IMR-90 (cell line): Measurements from ENCODE around the gene SLC44A1. TPM values are rescaled to one million over a fixed set of nuclear protein-coding genes. Genes with fewer than 3 reads are reported as not detected.

Experiments
- ATAC-seq: fragments of 200-7000 bp; cut with Tn5 transposase; 2 replicates; pipeline ENCODE4 v1.9.1; 2020; ENCODE audit warnings: low read depth, mild to moderate bottlenecking, moderate library complexity
- BruUV-seq: library from RNA; stranded (reverse); fragments of 400-500 nt; replicated peaks from 2 replicates; lab custom pipeline; 2021; lab: Mats Ljungman, UMichigan
- CTCF ChIA-PET: fragments of 300-600 bp; formaldehyde crosslinking; extraction: SDS; loops from one replicate; lab custom pipeline; 2021; ENCODE audit warnings: antibody characterized with exemption; lab: Yijun Ruan, JAX
- POLR2A ChIA-PET: fragments of 300-600 bp; sonication (Branson Sonifier 250); formaldehyde crosslinking; loops from one replicate; lab custom pipeline; 2022; ENCODE audit warnings: antibody characterized with exemption; ENCODE audit not compliant: unreplicated experiment; lab: Charles Lee
- DNase-seq: peaks from one replicate; pipeline ENCODE4 v3.0.0; 2013
- H2AFZ ChIP-seq: replicated peaks from 2 replicates; pipeline ENCODE3; 2013; ENCODE audit warnings: low read length, mild to moderate bottlenecking; ENCODE audit not compliant: poor library complexity
- H2AK5ac ChIP-seq: 2 replicates; pipeline ENCODE4 v1.6.1; 2013; ENCODE audit warnings: low read depth, low read length, inconsistent platforms
- H2AK9ac ChIP-seq: replicated peaks from 2 replicates; pipeline ENCODE3; 2013; ENCODE audit warnings: mild to moderate bottlenecking, low read depth, low read length, moderate library complexity; ENCODE audit not compliant: poor library complexity
- H2BK120ac ChIP-seq: 2 replicates; pipeline ENCODE4 v1.6.1; 2013; ENCODE audit warnings: low read depth, low read length, inconsistent platforms
- H2BK15ac ChIP-seq: 3 replicates; pipeline ENCODE4 v1.6.1; 2013; ENCODE audit warnings: low read depth, low read length, inconsistent platforms
- H2BK20ac ChIP-seq: 2 replicates; pipeline ENCODE4 v1.6.1; 2013; ENCODE audit warnings: low read depth, mild to moderate bottlenecking, inconsistent platforms, low read length, moderate library complexity
- H2BK5ac ChIP-seq: 2 replicates; pipeline ENCODE4 v1.6.1; 2013; ENCODE audit warnings: mild to moderate bottlenecking, low read depth, low read length, inconsistent platforms; ENCODE audit not compliant: poor library complexity, severe bottlenecking
- H3K14ac ChIP-seq: replicated peaks from 2 replicates; pipeline ENCODE4 v1.6.1; 2013; ENCODE audit warnings: low read depth, low read length, inconsistent platforms
- H3K18ac ChIP-seq: 2 replicates; pipeline ENCODE4 v1.6.1; 2013; ENCODE audit warnings: low read depth, low read length, control low read depth
- H3K23ac ChIP-seq: 2 replicates; pipeline ENCODE4 v1.6.1; 2013; ENCODE audit warnings: low read depth, low read length, inconsistent platforms
- H3K27ac ChIP-seq: 2 replicates; pipeline ENCODE4 v1.5.1; 2013; ENCODE audit warnings: mild to moderate bottlenecking, control low read depth, low read length; ENCODE audit not compliant: insufficient read depth
- H3K27me3 ChIP-seq: 2 replicates; pipeline ENCODE4 v1.6.1; 2013; ENCODE audit warnings: low read length; ENCODE audit not compliant: control insufficient read depth, insufficient read depth
- H3K36me3 ChIP-seq: 2 replicates; pipeline ENCODE4 v1.6.1; 2013; ENCODE audit warnings: low read length, mixed read lengths; ENCODE audit not compliant: control insufficient read depth, insufficient read depth
- H3K4ac ChIP-seq: 2 replicates; pipeline ENCODE4 v1.6.1; 2013; ENCODE audit warnings: low read depth, low read length, inconsistent platforms
- H3K4me1 ChIP-seq: 2 replicates; pipeline ENCODE4 v1.6.1; 2013; ENCODE audit warnings: low read length, mixed read lengths; ENCODE audit not compliant: control insufficient read depth, insufficient read depth
- H3K4me2 ChIP-seq: 2 replicates; pipeline ENCODE4 v1.6.1; 2013; ENCODE audit warnings: low read depth, mild to moderate bottlenecking, control low read depth, low read length, moderate library complexity
- H3K4me3 ChIP-seq: 2 replicates; pipeline ENCODE4 v1.5.1; 2013; ENCODE audit warnings: low read depth, mild to moderate bottlenecking, control low read depth, low read length, moderate library complexity; ENCODE audit not compliant: insufficient read depth
- H3K56ac ChIP-seq: 2 replicates; pipeline ENCODE4 v1.6.1; 2013; ENCODE audit warnings: low read length, inconsistent platforms; ENCODE audit not compliant: insufficient read depth; ENCODE audit errors: extremely low read depth
- H3K79me1 ChIP-seq, 2 experiments: 2 replicates each; pipeline ENCODE4 v1.6.1; 2013; ENCODE audit warnings: low read length in 2 of 2, inconsistent platforms in 1 of 2, low read depth in 1 of 2
- H3K9ac ChIP-seq: 2 replicates; pipeline ENCODE4 v1.6.1; 2013; ENCODE audit warnings: low read depth, low read length, control low read depth
- H3K9me1 ChIP-seq: 2 replicates; pipeline ENCODE4 v1.6.1; 2013; ENCODE audit warnings: low read length, inconsistent platforms; ENCODE audit not compliant: insufficient read depth
- H3K9me3 ChIP-seq: 2 replicates; pipeline ENCODE4 v1.6.1; 2013; ENCODE audit warnings: low read length; ENCODE audit not compliant: control insufficient read depth, insufficient read depth
- H4K20me1 ChIP-seq: 2 replicates; pipeline ENCODE4 v1.6.1; 2013; ENCODE audit warnings: low read length, inconsistent platforms; ENCODE audit not compliant: insufficient read depth
- H4K5ac ChIP-seq: 2 replicates; pipeline ENCODE4 v1.6.1; 2013; ENCODE audit warnings: mild to moderate bottlenecking, low read depth, low read length, control low read depth
- H4K8ac ChIP-seq, 2 experiments: 2 replicates each; pipeline ENCODE4 v1.6.1; 2013; ENCODE audit warnings: low read depth in 2 of 2, low read length in 2 of 2, control low read depth in 1 of 2, inconsistent platforms in 1 of 2
- H4K91ac ChIP-seq: 2 replicates; pipeline ENCODE4 v1.6.1; 2013; ENCODE audit warnings: low read depth, low read length, inconsistent platforms; ENCODE audit not compliant: insufficient read depth
- BHLHE40 ChIP-seq: fragments of 150-350 bp; IDR thresholded peaks from 2 replicates; pipeline ENCODE4 v1.6.1; 2016; ENCODE audit warnings: mild to moderate bottlenecking, low read depth, low read length
- CEBPB ChIP-seq: IDR thresholded peaks from 2 replicates; pipeline ENCODE4 v1.6.1; 2012; ENCODE audit warnings: low read depth, low read length, improper control_type of control experiment
- FOS ChIP-seq: fragments of 150-350 bp; IDR thresholded peaks from 2 replicates; pipeline ENCODE4 v1.6.1; 2016; ENCODE audit warnings: low read depth, low read length
- MAFK ChIP-seq: IDR thresholded peaks from 2 replicates; pipeline ENCODE4 v1.6.1; 2012; ENCODE audit warnings: low read depth, low read length, improper control_type of control experiment
- MAZ ChIP-seq: IDR thresholded peaks from 2 replicates; pipeline ENCODE4 v1.6.1; 2012; ENCODE audit warnings: low read depth, mild to moderate bottlenecking, low read length, improper control_type of control experiment, moderate library complexity, borderline replicate concordance
- MXI1 ChIP-seq: IDR thresholded peaks from 2 replicates; pipeline ENCODE4 v1.6.1; 2012; ENCODE audit warnings: low read depth, mild to moderate bottlenecking, low read length, moderate library complexity, borderline replicate concordance
- NFE2L2 ChIP-seq: fragments of 150-350 bp; IDR thresholded peaks from 2 replicates; pipeline ENCODE4 v1.6.1; 2016; ENCODE audit warnings: low read depth, mild to moderate bottlenecking, low read length
- POLR2A ChIP-seq: IDR thresholded peaks from 2 replicates; pipeline ENCODE4 v1.6.1; 2012; ENCODE audit warnings: mild to moderate bottlenecking, low read depth, low read length
- RAD21 ChIP-seq: IDR thresholded peaks from 2 replicates; pipeline ENCODE4 v1.6.1; 2012; ENCODE audit warnings: low read length, improper control_type of control experiment
- RFX5 ChIP-seq: IDR thresholded peaks from 2 replicates; pipeline ENCODE4 v1.8.0; 2012; ENCODE audit warnings: low read depth, mild to moderate bottlenecking, low read length, moderate library complexity
- SMC3 ChIP-seq: fragments of 150-350 bp; IDR thresholded peaks from 2 replicates; pipeline ENCODE4 v1.6.1; 2016; ENCODE audit warnings: low read depth, mild to moderate bottlenecking, antibody characterized with exemption, low read length, moderate library complexity
- WGBS, 2 experiments: methylation state at CpG; one replicate each; pipeline versions ENCODE4 v1.1.5 to v1.1.7; 2013; ENCODE audit warnings: missing lambda C conversion rate in 2 of 2; ENCODE audit not compliant: insufficient read length in 1 of 2; ENCODE audit errors: extremely low coverage in 2 of 2; 5-methylcytosine and 5-hydroxymethylcytosine counted together
- dilution Hi-C: fragments of 300-500 bp; cut with HindIII; formaldehyde crosslinking; loops from one replicate; pipeline ENCODE4 v1.14.3; 2018; ENCODE audit warnings: low sequenced_read_pairs; ENCODE audit not compliant: unreplicated experiment
- in situ Hi-C: fragments of 300-500 bp; cut with MboI; formaldehyde crosslinking; loops from 3 replicates; pipeline ENCODE4 v1.14.3; 2019; ENCODE audit warnings: low sequenced_read_pairs, inconsistent platforms, mixed read lengths
- intact Hi-C: fragments of 100-400 bp; cut with micrococcal nuclease; formaldehyde crosslinking; loops from 2 replicates; pipeline ENCODE4 v1.10.0; 2022
- polyA plus RNA-seq, 3 experiments: library from polyadenylated mRNA; depleted of rRNA; stranded (reverse); fragments of >200 nt; gene quantifications; 2 replicates each; pipeline ENCODE4 v1.2.3, GENCODE V29; 2012; ENCODE audit warnings: low replicate concordance in 1 of 3
- total RNA-seq: library from RNA; depleted of rRNA; stranded (reverse); fragments of >200 nt; gene quantifications from 2 replicates; pipeline ENCODE4 v1.2.3, GENCODE V29; 2012
- TF ChIP-seq, protein P1 (sequence below): fragments of 150-350 bp; IDR thresholded peaks from 2 replicates; pipeline ENCODE4 v1.6.1; 2017; ENCODE audit warnings: mild to moderate bottlenecking, antibody characterized with exemption, low read length, low read depth
- TF ChIP-seq, protein P2 (sequence below): fragments of 150-350 bp; IDR thresholded peaks from 2 replicates; pipeline ENCODE4 v1.6.1; 2016; ENCODE audit warnings: low read depth, mild to moderate bottlenecking, low read length, moderate library complexity, borderline replicate concordance
- TF ChIP-seq, protein P3 (sequence below): conservative IDR thresholded peaks from 2 replicates; pipeline ENCODE4 v1.5.1; 2012; ENCODE audit warnings: mild to moderate bottlenecking, low read depth, low read length, improper control_type of control experiment

The SLC44A1 gene
- total and polyA plus RNA-seq, 2 of the 4 experiments (the other 2 are of a cell fraction): 5.2 to 21.7 TPM

GRCh38 chr9:105262497-105262896 is 18.0 kb downstream of the SLC44A1 start (continued):
- no peak for TF ChIP-seq SMC3
- TF ChIP-seq, protein P1, sequence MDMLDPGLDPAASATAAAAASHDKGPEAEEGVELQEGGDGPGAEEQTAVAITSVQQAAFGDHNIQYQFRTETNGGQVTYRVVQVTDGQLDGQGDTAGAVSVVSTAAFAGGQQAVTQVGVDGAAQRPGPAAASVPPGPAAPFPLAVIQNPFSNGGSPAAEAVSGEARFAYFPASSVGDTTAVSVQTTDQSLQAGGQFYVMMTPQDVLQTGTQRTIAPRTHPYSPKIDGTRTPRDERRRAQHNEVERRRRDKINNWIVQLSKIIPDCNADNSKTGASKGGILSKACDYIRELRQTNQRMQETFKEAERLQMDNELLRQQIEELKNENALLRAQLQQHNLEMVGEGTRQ: no peak
- no peak for TF ChIP-seq MAFK

DNA sequence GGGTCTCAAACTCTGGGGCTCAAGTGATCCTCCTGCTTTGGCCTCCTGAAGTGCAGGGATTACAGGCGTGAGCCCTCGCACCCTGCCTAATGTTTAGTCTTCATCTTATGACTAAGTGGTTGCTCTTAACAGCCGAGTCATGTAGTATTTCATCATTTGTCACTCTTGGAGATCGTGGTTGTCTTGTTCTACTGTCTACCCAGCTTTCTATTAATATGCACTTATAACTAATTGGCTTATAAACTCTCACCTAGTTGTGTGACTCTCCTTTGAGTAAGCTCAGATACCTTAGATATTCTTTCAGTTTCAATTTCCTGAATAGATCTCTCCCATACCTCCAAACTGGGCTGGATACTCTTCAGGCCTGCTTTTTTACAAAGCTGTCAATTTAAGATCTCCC is 19.9 kb downstream of the SLC44A1 start:
- H2BK15ac ChIP-seq: no peak overlapping the region
- ChIA-PET CTCF (no interaction called here), POLR2A (no interaction called here)
- H4K5ac ChIP-seq: no peak overlapping the region
- H3K9me1 ChIP-seq: no peaks in the 10 kb centered on the region
- H2AK5ac ChIP-seq: no peak overlapping the region
- no peak overlapping the region for H3K4me3 ChIP-seq
- H3K27ac ChIP-seq: no peak overlapping the region
- no peaks in the 10 kb centered on the region for H3K36me3 ChIP-seq
- H2BK120ac ChIP-seq: no peak overlapping the region
- no CpG with 5 or more reads among the region's 4 CpGs for WGBS, 2 experiments
- peaks cover 1% of the 10 kb centered on the region; the same call in 1 of the 2 replicates for H3K4me1 ChIP-seq
- H2BK20ac ChIP-seq: no peak overlapping the region
- DNase-seq (no peak), ATAC-seq (no peak; the same call in 1 of the 2 replicates)
- H3K27me3 ChIP-seq: no peaks in the 10 kb centered on the region
- H2AK9ac ChIP-seq: no peak overlapping the region
- H4K20me1 ChIP-seq: no peaks in the 10 kb centered on the region
- no peak overlapping the region for H3K56ac ChIP-seq
- no peak overlapping the region for H4K91ac ChIP-seq
- no peak overlapping the region for H3K18ac ChIP-seq
- no peak overlapping the region for H3K9ac ChIP-seq
- BruUV-seq: no TSS peak
- no peak overlapping the region for H2BK5ac ChIP-seq
- peak overlapping the region; percentile 34; the same call in 1 of the 2 replicates for H3K4me2 ChIP-seq
- H3K9me3 ChIP-seq: no peaks in the 10 kb centered on the region
- no peak overlapping the region for H3K4ac ChIP-seq
- no peak overlapping the region for H3K14ac ChIP-seq
- in situ Hi-C loops: no loop called here
- intact Hi-C loops: no loop called here
- no peak overlapping the region for H2AFZ ChIP-seq
- peaks cover 7 to 13% of the 10 kb centered on the region in 2 experiments; a peak in 2 of 4 replicates for H3K79me1 ChIP-seq
- no peak overlapping the region for H4K8ac ChIP-seq
- H3K23ac ChIP-seq: no peak overlapping the region
- dilution Hi-C loops: no loop called here
- TF ChIP-seq MXI1 (no peak), NFE2L2 (0 out of 2 replicates have a peak, but pooled peaks have one; percentile 35), BHLHE40 (no peak), MAZ (no peak), CEBPB (0 out of 2 replicates have a peak, but pooled peaks have one; percentile 29), RFX5 (no peak), MAFK (no peak), POLR2A (no peak), SMC3 (no peak), FOS (no peak), RAD21 (no peak)
- TF ChIP-seq, protein P2, sequence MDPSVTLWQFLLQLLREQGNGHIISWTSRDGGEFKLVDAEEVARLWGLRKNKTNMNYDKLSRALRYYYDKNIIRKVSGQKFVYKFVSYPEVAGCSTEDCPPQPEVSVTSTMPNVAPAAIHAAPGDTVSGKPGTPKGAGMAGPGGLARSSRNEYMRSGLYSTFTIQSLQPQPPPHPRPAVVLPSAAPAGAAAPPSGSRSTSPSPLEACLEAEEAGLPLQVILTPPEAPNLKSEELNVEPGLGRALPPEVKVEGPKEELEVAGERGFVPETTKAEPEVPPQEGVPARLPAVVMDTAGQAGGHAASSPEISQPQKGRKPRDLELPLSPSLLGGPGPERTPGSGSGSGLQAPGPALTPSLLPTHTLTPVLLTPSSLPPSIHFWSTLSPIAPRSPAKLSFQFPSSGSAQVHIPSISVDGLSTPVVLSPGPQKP: no peak
- TF ChIP-seq, protein P3, sequence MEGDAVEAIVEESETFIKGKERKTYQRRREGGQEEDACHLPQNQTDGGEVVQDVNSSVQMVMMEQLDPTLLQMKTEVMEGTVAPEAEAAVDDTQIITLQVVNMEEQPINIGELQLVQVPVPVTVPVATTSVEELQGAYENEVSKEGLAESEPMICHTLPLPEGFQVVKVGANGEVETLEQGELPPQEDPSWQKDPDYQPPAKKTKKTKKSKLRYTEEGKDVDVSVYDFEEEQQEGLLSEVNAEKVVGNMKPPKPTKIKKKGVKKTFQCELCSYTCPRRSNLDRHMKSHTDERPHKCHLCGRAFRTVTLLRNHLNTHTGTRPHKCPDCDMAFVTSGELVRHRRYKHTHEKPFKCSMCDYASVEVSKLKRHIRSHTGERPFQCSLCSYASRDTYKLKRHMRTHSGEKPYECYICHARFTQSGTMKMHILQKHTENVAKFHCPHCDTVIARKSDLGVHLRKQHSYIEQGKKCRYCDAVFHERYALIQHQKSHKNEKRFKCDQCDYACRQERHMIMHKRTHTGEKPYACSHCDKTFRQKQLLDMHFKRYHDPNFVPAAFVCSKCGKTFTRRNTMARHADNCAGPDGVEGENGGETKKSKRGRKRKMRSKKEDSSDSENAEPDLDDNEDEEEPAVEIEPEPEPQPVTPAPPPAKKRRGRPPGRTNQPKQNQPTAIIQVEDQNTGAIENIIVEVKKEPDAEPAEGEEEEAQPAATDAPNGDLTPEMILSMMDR: no peak
